Panc1 (cell line): Measurements from ENCODE around the gene CCL2. TPM values are rescaled to one million over a fixed set of nuclear protein-coding genes. Genes with fewer than 3 reads are reported as not detected.

Source experiments
- ATAC-seq: fragments of 200-7000 bp; cut with Tn5 transposase; 2 replicates; pipeline ENCODE4 v1.9.1; 2020; ENCODE audit warnings: mild to moderate bottlenecking, moderate library complexity
- BruUV-seq: library from RNA; stranded (reverse); fragments of 400-500 nt; replicated peaks from 2 replicates; lab custom pipeline; 2021; lab: Mats Ljungman, UMichigan
- CTCF ChIA-PET: fragments of 300-600 bp; sonication (Branson Sonifier 250); formaldehyde crosslinking; loops from one replicate; lab custom pipeline; 2022; ENCODE audit warnings: antibody characterized with exemption; lab: Charles Lee
- POLR2A ChIA-PET: fragments of 300-600 bp; sonication (Branson Sonifier 250); formaldehyde crosslinking; loops from one replicate; lab custom pipeline; 2022; ENCODE audit warnings: antibody characterized with exemption; lab: Charles Lee
- DNase-seq: peaks from one replicate; pipeline ENCODE4 v3.0.0-alpha.2; 2010; ENCODE audit warnings: low read depth, low spot score
- H3K27ac ChIP-seq: 2 replicates; pipeline ENCODE4 v1.5.1; 2011; ENCODE audit warnings: mild to moderate bottlenecking, low read length, inconsistent platforms
- H3K27me3 ChIP-seq: fragments of 200-500 bp; sonication (Bioruptor generic); 2 replicates; pipeline ENCODE4 v1.6.0; 2014; ENCODE audit warnings: low read length, inconsistent platforms; ENCODE audit not compliant: control insufficient read depth, insufficient read depth
- H3K36me3 ChIP-seq: fragments of 200-500 bp; sonication (Bioruptor generic); 2 replicates; pipeline ENCODE4 v1.5.1; 2014; ENCODE audit warnings: inconsistent platforms, mild to moderate bottlenecking, low read length, moderate library complexity; ENCODE audit not compliant: control insufficient read depth, insufficient read depth
- H3K4me1 ChIP-seq: 2 replicates; pipeline ENCODE4 v1.5.1; 2011; ENCODE audit warnings: inconsistent platforms, mild to moderate bottlenecking, low read length, moderate library complexity; ENCODE audit not compliant: control insufficient read depth, insufficient read depth
- H3K4me3 ChIP-seq, 2 experiments: 2 replicates each; pipeline ENCODE4 v1.5.1; 2011 to 2012; ENCODE audit warnings: low read depth in 2 of 2, low read length in 2 of 2, mild to moderate bottlenecking in 2 of 2, inconsistent platforms in 1 of 2, moderate library complexity in 1 of 2
- H3K9me3 ChIP-seq: fragments of 200-500 bp; sonication (Bioruptor generic); 2 replicates; pipeline ENCODE4 v1.5.1; 2014; ENCODE audit warnings: low read depth, mild to moderate bottlenecking, inconsistent platforms, low read length, moderate library complexity; ENCODE audit not compliant: control insufficient read depth, insufficient read depth
- POLR2AphosphoS5 ChIP-seq: IDR thresholded peaks from 2 replicates; pipeline ENCODE4 v1.6.1; 2012; ENCODE audit warnings: mild to moderate bottlenecking, low read depth, low read length, moderate library complexity
- SIN3A ChIP-seq: IDR thresholded peaks from 2 replicates; pipeline ENCODE4 v1.6.1; 2012; ENCODE audit warnings: low read depth, mild to moderate bottlenecking, low read length, moderate library complexity, borderline replicate concordance; ENCODE audit not compliant: insufficient read depth
- TCF7L2 ChIP-seq: IDR thresholded peaks from 2 replicates; pipeline ENCODE4 v1.6.1; 2011; ENCODE audit warnings: mild to moderate bottlenecking, low read depth, low read length, inconsistent platforms
- in situ Hi-C: cut with HindIII; loops from 2 replicates; pipeline ENCODE4 v1.10.0; 2016; ENCODE audit warnings: low sequenced_read_pairs, low pct_unique_long_range_greater_than_20kb
- intact Hi-C: fragments of 100-400 bp; cut with micrococcal nuclease; formaldehyde crosslinking; loops from one replicate; pipeline ENCODE4 v1.10.0; 2022; ENCODE audit not compliant: unreplicated experiment
- total RNA-seq: library from RNA; stranded (reverse); gene quantifications from one replicate; pipeline ENCODE4 v1.2.1, GENCODE V29; 2021; ENCODE audit not compliant: unreplicated experiment
- TF ChIP-seq, protein P1 (sequence below): fragments of 450-650 bp; IDR thresholded peaks from 2 replicates; pipeline ENCODE4 v1.5.1; 2017; ENCODE audit warnings: mild to moderate bottlenecking
- TF ChIP-seq, protein P2 (sequence below), 2 experiments: IDR thresholded peaks; 2 replicates each; pipeline ENCODE4 v1.6.1; 2011 to 2012; ENCODE audit warnings: low read depth in 2 of 2, control low read depth in 1 of 2, low read length in 1 of 2, mild to moderate bottlenecking in 1 of 2, moderate library complexity in 1 of 2; ENCODE audit not compliant: insufficient read depth in 1 of 2

Gene CCL2
- total RNA-seq, 1 experiment from 2014 or later, result 513 TPM

DNA sequence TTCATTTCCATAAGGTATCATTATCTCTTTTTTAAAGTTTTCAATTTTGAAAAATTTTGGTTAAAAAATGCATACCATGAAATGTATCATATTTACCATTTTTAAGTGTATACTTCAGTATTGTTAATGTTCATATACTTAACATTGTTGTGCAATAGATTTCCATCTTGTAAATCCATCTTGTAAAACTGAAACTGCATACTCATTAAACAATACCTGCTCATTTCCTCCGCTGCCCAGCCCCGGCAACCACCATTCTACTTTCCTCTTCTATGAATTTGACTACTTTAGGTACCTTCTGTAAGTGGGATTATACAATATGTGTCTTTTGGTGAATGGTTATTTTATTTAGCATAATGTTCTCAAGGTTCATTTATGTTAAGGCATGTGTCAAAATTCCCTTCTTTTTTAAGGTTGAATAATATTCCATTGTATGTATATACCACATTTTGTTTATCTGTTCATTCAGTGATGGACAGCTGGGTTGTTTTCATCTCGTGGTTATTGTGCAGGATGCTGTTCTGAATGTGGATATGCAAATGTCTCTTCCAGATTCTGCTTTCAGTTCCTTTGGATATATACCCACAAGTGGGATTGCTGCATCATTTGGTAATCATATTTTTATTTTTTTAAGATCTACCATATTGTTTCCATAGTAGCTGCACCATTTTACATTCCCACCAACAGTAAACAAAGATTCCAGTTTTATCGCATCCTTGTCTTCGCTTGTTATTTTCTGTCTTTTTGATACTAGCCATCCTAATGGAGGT, 6.7 kb downstream of the CCL2 start:
- no TSS peak for BruUV-seq
- intact Hi-C loops (no loop called here), in situ Hi-C loops (no loop called here)

DNA sequence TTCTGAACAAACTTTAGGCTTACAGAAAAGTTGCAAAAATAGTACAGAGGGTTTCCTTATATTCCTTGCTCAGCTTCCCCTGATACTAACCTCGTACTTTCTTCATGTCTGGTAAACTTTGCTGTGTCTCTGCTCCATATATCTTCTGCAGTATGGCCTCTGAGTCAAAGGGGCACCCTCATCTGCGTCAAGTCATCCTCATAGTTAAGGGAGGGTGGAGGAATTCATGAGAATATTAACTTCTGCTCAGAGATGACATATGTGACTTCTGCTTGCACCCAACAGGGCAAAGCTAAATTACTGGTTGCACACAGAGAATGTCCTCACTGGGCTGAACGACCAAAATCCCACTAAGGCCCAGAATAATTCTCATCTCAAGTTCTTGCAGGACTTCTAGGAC, 10.6 kb downstream of the CCL2 start:
- no peaks in the 10 kb centered on the region for H3K36me3 ChIP-seq
- CTCF ChIA-PET, result no interaction called here
- in situ Hi-C loops, result no loop called here
- no peaks in the 10 kb centered on the region for H3K27me3 ChIP-seq
- ATAC-seq (no peak), DNase-seq (no peak)
- TF ChIP-seq, protein P1, sequence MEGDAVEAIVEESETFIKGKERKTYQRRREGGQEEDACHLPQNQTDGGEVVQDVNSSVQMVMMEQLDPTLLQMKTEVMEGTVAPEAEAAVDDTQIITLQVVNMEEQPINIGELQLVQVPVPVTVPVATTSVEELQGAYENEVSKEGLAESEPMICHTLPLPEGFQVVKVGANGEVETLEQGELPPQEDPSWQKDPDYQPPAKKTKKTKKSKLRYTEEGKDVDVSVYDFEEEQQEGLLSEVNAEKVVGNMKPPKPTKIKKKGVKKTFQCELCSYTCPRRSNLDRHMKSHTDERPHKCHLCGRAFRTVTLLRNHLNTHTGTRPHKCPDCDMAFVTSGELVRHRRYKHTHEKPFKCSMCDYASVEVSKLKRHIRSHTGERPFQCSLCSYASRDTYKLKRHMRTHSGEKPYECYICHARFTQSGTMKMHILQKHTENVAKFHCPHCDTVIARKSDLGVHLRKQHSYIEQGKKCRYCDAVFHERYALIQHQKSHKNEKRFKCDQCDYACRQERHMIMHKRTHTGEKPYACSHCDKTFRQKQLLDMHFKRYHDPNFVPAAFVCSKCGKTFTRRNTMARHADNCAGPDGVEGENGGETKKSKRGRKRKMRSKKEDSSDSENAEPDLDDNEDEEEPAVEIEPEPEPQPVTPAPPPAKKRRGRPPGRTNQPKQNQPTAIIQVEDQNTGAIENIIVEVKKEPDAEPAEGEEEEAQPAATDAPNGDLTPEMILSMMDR, result no peak
- no peak for TF ChIP-seq SIN3A
- TF ChIP-seq, protein P2, sequence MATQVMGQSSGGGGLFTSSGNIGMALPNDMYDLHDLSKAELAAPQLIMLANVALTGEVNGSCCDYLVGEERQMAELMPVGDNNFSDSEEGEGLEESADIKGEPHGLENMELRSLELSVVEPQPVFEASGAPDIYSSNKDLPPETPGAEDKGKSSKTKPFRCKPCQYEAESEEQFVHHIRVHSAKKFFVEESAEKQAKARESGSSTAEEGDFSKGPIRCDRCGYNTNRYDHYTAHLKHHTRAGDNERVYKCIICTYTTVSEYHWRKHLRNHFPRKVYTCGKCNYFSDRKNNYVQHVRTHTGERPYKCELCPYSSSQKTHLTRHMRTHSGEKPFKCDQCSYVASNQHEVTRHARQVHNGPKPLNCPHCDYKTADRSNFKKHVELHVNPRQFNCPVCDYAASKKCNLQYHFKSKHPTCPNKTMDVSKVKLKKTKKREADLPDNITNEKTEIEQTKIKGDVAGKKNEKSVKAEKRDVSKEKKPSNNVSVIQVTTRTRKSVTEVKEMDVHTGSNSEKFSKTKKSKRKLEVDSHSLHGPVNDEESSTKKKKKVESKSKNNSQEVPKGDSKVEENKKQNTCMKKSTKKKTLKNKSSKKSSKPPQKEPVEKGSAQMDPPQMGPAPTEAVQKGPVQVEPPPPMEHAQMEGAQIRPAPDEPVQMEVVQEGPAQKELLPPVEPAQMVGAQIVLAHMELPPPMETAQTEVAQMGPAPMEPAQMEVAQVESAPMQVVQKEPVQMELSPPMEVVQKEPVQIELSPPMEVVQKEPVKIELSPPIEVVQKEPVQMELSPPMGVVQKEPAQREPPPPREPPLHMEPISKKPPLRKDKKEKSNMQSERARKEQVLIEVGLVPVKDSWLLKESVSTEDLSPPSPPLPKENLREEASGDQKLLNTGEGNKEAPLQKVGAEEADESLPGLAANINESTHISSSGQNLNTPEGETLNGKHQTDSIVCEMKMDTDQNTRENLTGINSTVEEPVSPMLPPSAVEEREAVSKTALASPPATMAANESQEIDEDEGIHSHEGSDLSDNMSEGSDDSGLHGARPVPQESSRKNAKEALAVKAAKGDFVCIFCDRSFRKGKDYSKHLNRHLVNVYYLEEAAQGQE (IDR thresholded peaks at IDR 0.05; ENCODE audit: insufficient read depth in 1 of 2, low read depth in 2 of 2, low read length in 1 of 2), result no peak
- TF ChIP-seq TCF7L2, result no peak
- TF ChIP-seq POLR2AphosphoS5, result no peak
- H3K27ac ChIP-seq, result no peak overlapping the region
- no peaks in the 10 kb centered on the region for H3K9me3 ChIP-seq
- POLR2A ChIA-PET, result no interaction called here
- no TSS peak for BruUV-seq
- H3K4me1 ChIP-seq, result no peaks in the 10 kb centered on the region; the same call in 1 of the 2 replicates
- intact Hi-C loops, result no loop called here
- H3K4me3 ChIP-seq, result no peak overlapping the region

More for the DNA sequence above, 6.7 kb downstream of the CCL2 start:
- TF ChIP-seq, protein P2 (IDR thresholded peaks at IDR 0.05; ENCODE audit: insufficient read depth in 1 of 2, low read depth in 2 of 2, low read length in 1 of 2), result no peak
- TF ChIP-seq SIN3A (no peak), POLR2AphosphoS5 (no peak), TCF7L2 (no peak)
- TF ChIP-seq, protein P1, result no peak
- no peaks in the 10 kb centered on the region for H3K36me3 ChIP-seq
- H3K27ac ChIP-seq, result no peak overlapping the region
- ChIA-PET POLR2A (no interaction called here), CTCF (no interaction called here)
- peaks cover 10% of the 10 kb centered on the region; the same call in 1 of the 2 replicates for H3K4me1 ChIP-seq
- DNase-seq (no peak), ATAC-seq (no peak)
- H3K27me3 ChIP-seq, result no peaks in the 10 kb centered on the region
- H3K9me3 ChIP-seq, result no peaks in the 10 kb centered on the region
- no peak overlapping the region for H3K4me3 ChIP-seq
